Measurements from ENCODE around the gene LRRTM3.

LRRTM3 gene

DNA sequence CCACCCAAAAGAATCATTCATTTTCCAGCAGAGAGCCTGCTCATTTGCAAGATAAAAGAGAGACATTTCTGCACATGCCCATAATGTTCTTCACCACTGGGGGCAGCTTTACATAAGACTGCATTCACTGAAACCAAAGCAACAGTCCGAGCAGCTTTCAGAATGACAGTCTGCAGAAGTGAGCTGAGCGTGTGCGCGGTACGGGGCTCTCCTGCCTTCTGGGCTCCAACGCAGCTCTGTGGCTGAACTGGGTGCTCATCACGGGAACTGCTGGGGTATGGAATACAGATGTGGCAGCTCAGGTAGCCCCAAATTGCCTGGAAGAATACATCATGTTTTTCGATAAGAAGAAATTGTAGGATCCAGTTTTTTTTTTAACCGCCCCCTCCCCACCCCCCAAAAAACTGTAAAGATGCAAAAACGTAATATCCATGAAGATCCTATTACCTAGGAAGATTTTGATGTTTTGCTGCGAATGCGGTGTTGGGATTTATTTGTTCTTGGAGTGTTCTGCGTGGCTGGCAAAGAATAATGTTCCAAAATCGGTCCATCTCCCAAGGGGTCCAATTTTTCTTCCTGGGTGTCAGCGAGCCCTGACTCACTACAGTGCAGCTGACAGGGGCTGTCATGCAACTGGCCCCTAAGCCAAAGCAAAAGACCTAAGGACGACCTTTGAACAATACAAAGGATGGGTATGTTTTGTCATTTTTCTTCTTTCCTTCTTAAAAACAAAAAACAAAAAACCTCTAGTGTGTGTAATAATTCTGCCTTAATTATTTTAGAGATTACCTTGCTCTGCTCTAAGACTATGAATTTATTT lies at the start of gene LRRTM3:
Gene LRRTM3, plus strand, starts transcription at position 141 of the 820 bp plus-strand sequence.
- TF ChIP-seq, protein P1, sequence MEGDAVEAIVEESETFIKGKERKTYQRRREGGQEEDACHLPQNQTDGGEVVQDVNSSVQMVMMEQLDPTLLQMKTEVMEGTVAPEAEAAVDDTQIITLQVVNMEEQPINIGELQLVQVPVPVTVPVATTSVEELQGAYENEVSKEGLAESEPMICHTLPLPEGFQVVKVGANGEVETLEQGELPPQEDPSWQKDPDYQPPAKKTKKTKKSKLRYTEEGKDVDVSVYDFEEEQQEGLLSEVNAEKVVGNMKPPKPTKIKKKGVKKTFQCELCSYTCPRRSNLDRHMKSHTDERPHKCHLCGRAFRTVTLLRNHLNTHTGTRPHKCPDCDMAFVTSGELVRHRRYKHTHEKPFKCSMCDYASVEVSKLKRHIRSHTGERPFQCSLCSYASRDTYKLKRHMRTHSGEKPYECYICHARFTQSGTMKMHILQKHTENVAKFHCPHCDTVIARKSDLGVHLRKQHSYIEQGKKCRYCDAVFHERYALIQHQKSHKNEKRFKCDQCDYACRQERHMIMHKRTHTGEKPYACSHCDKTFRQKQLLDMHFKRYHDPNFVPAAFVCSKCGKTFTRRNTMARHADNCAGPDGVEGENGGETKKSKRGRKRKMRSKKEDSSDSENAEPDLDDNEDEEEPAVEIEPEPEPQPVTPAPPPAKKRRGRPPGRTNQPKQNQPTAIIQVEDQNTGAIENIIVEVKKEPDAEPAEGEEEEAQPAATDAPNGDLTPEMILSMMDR (IDR thresholded peaks at IDR 0.05; ENCODE audit: low read depth, low read length, missing control alignments), result peak; percentile 57
- peak; percentile 38 for DNase-seq (ENCODE audit: extremely low read depth, low read depth)
- no peak within 1 kb of the TSS for H3K4me3 ChIP-seq (replicated peaks; ENCODE audit: low read depth, low read length)

DNA sequence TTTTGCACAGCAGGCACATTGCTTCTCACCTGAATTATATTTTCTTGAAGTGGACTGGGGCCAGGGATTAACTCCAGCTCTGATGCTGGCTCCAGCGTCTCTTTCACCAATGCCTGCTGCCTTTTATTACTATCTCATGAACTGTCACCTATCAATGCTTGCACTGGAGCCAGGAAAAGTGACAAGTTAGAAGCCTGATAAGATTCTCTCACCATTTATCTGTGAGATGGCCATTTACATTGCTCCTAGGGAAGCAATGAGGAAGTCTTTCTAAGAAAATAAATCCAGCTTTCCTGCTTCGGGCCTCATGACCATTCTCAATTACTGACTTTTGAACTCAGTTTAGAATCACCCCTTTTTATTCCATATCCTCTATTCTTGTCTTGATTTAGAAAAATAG lies 48.5 kb upstream of the LRRTM3 start:
- no peak overlapping the region for H3K4me3 ChIP-seq (replicated peaks; ENCODE audit: low read depth, low read length)
- DNase-seq (ENCODE audit: extremely low read depth, low read depth), result no peak

DNA sequence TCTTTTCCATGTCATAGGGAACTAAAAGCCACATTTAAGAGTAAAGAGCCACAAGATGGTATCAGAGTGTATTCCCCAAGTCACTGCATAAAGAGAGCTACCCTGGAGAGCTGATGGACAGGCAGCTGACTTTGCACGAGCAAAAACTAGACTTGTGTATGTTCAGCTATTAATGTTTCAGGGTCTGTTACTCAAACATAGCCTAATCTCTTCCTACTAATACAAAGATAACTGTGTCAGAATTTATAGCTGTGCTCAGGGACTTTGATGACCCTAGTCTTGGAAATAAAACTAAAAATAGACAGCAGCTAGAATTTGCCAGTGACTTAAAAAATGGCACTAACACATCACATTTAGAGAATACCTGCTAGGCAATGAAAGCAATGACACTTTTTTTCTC lies 45.5 kb upstream of the LRRTM3 start:
- TF ChIP-seq, protein P1 (IDR thresholded peaks at IDR 0.05; ENCODE audit: low read depth, low read length, missing control alignments), result no peak
- no peak overlapping the region for H3K4me3 ChIP-seq (replicated peaks; ENCODE audit: low read depth, low read length)
- no peak for DNase-seq (ENCODE audit: extremely low read depth, low read depth)

More for the DNA sequence above, 48.5 kb upstream of the LRRTM3 start:
- TF ChIP-seq, protein P1 (IDR thresholded peaks at IDR 0.05; ENCODE audit: low read depth, low read length, missing control alignments), result no peak

DNA sequence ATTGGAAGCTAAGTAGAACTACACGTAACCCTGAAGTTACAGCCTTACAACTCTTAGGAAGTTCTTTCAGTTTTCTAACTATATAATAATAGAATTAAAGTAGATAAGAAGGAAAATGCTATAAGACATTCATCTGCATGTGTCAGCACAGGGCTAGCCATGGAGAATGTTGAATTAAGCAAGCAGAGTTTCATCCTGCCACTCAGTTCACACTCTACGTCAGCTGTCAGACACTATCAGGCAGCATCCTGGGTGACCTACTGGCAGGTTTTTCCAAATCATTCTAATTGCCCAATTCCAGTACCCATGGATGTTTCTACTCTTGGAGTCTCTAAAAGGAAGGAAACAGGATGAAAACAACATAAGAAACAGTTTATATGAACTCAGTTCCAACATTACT lies 45.0 kb upstream of the LRRTM3 start:
- TF ChIP-seq, protein P1 (IDR thresholded peaks at IDR 0.05; ENCODE audit: low read depth, low read length, missing control alignments), result no peak
- no peak for DNase-seq (ENCODE audit: extremely low read depth, low read depth)
- H3K4me3 ChIP-seq (replicated peaks; ENCODE audit: low read depth, low read length), result no peak overlapping the region

DNA sequence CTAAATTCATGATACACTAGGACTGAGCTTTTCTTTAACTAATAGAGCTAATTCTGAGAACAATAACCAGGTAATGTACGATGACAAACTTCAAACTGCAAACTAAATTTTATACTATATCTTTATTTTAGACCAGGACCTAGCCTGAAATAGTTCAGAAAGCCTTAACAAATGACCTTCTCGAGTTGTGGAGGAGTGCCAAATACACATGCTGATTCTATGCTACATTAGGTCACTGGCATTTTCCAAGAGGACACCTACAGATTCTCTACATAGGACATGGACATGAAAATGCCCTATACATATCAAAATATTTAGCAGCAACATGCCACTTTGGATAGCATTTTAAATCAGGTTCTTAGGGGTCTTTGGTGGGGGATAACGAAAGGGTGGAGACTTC lies 44.0 kb upstream of the LRRTM3 start:
- DNase-seq (ENCODE audit: extremely low read depth, low read depth), result no peak
- TF ChIP-seq, protein P1 (IDR thresholded peaks at IDR 0.05; ENCODE audit: low read depth, low read length, missing control alignments), result no peak
- H3K4me3 ChIP-seq (replicated peaks; ENCODE audit: low read depth, low read length), result no peak overlapping the region

DNA sequence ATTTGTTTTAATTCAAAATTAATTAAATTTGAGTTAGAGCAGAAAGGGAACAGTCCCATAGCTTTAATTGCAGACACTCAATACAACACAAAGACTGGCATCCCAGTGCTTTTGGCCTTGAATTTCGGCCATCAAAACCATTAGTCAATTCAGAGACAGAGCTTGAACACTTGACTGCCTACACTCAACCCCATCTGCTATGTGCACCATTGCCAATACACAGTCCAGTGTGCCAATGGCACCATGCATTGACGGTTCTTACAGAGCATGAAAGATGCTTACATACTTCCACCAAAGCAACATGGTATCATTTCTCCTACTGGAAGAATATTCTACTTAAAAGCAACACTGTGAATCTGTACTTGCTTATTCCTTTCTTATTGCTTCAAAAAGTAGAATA lies 43.6 kb upstream of the LRRTM3 start:
- no peak for DNase-seq (ENCODE audit: extremely low read depth, low read depth)
- TF ChIP-seq, protein P1 (IDR thresholded peaks at IDR 0.05; ENCODE audit: low read depth, low read length, missing control alignments), result no peak
- no peak overlapping the region for H3K4me3 ChIP-seq (replicated peaks; ENCODE audit: low read depth, low read length)
